GM15510 (cell line): Measurements from ENCODE around the gene FGD6.

ENCODE experiments used
- POLR2A ChIP-seq: IDR thresholded peaks from 3 replicates; pipeline ENCODE4 v1.6.1; 2011; ENCODE audit warnings: borderline replicate concordance; ENCODE audit not compliant: insufficient read length; ENCODE audit errors: extremely low read depth

The FGD6 gene

DNA sequence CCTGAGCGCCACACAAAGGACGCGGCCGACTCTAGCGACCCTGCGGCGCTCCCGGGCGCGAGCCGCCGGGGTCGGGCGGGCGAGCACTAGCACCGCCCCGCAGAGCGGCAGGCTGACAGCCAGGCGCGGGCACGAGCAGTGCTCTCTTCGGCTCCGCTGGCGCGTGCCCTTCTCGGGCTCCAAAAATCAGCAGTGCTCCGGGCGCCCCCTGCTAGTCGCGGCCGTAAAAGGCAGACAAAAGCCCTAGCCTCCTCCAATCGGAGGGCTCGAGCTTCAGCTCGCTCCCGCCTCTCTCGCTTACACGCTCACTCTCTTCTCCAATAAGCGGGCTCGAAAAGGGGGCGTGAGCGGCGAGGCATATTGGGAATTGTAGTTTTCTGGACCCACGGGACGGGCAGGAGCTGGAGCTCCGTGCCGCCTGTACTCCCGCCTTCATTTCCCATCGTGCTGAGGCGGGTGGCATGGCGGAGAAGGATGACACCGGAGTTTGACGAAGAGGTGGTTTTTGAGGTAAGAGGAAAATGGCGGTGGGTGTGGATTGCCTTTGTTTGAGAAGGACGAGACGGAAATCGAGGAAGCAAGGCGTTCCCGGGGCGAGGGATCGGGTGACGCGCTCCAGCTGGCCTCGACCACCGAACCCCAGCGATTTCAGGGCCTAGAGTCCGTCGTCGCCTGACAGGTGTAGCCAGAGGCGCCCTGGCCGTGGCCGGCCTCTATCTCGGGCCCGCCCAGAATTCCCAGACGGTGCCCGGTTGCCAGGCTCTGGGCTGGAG is at the start of gene FGD6, which contains the start of gene VEZT:
FGD6 (minus strand) TSS at position 91 of the 773 bp plus-strand sequence. CDS start 227 bp downstream, outside the sequence.
VEZT (plus strand) TSS at position 431 of the 773 bp plus-strand sequence; CDS start at position 475, 44 bp downstream.
- peak; percentile 58 for TF ChIP-seq POLR2A

DNA sequence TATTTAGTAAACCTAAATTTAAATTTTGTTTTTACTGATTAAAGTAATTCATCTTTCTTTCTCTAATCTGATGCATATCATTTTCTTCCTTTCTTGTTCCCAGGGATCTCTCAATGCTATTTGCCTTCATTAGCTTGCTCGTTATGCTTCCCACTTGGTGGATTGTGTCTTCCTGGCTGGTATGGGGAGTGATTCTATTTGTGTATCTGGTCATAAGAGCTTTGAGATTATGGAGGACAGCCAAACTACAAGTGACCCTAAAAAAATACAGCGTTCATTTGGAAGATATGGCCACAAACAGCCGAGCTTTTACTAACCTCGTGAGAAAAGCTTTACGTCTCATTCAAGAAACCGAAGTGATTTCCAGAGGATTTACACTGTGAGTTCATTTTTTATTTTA is 49.0 kb upstream of the FGD6 start:
- TF ChIP-seq POLR2A: no peak

DNA sequence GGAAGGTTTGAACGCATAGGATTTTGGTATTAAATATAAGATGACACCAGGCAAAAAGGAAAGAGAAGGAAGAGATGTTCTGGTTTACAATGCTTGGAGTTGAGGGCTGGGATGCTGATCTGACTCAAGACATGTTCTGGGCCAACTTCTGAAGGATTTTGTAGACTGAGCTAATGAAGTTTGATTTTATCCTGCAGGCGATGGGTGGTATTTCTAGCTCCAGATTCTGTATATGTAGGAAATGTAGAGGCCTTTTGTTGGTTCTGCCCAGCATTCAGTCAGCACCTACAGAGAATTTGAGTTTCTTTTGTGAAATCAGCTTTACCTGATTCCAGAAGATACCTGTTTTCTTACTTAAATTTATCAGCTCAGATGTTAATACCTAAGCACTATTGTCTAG is 48.5 kb upstream of the FGD6 start:
- TF ChIP-seq POLR2A: no peak

DNA sequence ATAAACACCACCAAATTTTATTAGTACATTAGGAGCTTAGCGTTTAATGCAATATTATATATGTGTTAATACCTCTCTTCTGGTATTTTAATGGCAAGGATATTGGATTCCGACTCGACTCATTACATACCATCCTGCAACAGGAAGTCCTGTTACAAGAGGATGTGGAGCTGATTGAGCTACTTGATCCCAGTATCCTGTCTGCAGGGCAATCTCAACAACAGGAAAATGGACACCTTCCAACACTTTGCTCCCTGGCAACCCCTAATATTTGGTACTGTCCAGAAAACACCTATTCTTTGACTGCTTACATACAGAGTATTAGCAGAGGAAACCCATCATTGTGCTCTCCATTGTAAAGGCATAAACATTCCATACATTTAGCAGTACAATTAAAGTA is 45.5 kb upstream of the FGD6 start:
- TF ChIP-seq POLR2A: no peak

DNA sequence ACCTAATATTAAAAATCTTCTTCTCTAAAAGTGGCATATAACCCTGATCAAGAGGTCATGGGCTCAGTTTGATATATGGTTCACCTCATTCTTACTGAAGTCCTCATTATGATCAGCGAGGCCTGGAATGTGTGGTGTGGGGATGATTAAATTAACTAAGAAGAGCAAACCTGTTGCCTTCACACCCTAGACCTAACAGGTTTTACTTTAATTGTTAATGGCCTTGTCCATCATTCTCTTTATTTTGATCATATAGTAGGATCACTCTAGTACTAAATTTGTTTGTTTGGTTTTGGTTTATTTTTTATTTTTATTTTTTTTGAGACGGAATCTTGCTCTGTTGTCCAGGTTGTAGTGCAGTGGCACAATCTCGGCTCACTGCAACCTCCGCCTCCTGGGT is 43.8 kb upstream of the FGD6 start:
- TF ChIP-seq POLR2A: no peak

DNA sequence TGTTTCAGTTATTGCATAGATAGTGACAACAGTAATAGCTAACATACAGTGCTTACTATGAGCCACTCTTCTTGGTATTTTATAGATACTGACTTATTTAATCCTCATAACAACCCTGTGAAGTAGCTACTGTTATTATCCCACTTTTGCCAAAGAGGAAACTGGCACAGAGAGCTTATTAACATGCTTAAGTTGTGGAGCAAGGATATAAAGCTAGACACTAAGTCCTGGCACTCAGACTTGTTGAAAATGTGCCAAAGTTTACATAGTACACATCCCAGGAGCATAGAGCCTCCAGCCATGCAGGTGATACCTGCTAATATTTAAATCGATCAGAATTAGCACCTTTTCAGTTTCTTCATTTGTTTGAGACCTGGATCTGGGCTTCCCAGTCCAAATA is 42.1 kb upstream of the FGD6 start:
- no peak for TF ChIP-seq POLR2A

DNA sequence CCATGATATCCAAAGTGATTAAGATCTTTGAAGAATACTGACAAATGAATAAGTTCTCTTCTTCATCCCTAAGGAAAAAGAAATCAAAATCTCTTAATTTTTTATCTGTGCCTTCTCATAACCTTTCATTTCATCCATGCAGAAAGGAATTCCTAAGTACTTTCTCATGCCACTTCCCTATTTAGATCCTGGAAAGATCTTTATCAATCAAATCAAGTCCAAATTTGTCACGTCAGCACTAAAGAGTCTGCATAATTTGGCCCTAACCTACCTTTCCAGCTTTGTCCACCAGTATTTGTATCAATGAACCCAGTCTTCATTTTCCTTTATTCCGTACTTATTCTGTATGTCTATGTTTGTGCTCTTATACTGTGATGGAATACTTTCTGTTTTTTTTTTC is 41.5 kb upstream of the FGD6 start:
- TF ChIP-seq POLR2A: no peak

DNA sequence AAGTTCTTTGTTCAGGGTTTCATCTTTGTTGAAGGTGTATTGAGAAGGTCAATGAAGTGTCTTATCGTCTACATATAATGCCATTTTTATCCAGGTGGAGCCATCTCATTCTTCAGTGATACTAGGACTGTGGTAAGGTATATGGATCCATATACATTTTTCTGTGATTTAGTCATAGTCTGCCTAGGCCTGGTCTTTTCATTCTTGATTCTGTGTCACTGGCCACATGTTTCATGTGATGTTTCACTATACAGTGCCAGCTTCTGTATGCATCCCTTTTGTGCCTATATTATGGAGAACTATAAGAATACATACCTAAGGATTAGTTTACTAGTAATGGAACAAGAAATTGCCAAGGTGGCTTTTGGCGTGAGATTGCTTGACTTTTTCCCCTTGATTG is 40.9 kb upstream of the FGD6 start:
- TF ChIP-seq POLR2A: no peak

DNA sequence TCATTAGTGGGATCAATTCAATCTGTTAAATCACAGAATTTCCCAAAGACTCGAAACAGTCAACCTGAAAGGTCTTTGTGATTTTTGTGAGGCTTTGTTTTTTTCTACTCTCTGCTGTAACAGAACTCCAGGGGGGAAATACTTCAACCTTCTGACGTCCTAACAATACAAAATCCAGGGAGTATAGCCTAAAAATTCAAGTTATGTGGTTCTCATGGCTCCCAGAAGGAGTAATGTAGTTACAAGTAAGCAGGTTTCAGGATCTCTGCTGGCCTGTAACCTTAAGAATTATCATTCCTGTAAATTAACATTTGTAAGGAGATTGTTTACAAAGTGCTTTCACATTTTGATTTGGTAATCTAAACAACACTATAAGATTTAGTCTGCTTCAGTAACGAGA is 40.3 kb upstream of the FGD6 start:
- no peak for TF ChIP-seq POLR2A

DNA sequence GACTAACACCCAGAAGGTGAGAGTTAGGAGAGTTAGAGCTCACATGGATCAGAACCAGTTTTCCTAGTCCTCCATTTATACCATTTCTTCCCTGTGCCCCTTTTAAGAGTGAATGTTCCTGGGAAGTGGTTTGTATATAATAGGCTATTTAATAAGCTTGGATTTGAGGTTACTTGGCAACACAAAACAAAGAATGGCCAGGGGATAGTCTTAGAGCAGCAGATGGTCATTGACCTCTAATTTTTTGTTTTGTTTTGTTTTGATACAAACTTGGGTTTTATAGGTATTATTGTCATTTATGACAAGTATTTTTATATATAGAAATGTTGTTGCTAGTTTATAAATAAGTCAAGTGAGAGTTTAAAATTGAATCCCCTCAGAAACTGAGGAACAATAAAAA is 36.1 kb upstream of the FGD6 start:
- TF ChIP-seq POLR2A: no peak

DNA sequence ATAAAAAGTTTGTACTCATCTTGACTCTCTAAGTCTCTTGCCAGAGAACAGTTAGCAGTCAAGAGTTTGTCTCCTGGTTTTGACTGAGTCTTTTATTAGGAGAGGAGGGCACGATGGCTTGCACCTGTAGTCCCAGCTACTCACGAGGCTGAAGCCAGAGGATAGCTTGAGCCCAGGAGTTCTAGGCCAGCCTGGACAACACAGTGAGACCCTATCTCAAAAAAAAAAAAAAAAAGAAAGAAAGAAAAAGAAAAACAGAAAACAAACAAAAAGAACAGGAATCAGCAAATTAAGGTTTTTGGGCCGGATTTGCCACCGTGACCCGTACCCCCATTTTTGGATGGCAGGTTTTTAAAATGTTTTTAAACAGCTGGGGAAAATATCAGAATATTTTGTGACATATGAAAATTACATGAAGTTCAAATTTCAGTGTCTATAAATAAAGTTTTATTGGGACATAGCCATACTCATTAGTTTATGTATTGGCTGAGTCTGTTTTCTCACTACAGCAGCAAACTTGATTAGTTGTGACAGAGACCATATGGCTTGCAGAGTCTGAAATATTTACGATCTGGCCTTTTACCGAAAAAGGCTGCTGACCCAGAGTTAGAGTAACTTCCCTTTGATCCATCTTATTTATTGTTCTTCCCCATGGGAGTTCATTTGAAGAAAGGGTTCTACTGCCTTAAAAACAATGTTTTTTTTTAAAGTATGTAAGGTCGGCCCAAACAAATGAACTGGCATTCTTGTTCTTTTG is 31.5 kb upstream of the FGD6 start:
- TF ChIP-seq POLR2A: no peak

DNA sequence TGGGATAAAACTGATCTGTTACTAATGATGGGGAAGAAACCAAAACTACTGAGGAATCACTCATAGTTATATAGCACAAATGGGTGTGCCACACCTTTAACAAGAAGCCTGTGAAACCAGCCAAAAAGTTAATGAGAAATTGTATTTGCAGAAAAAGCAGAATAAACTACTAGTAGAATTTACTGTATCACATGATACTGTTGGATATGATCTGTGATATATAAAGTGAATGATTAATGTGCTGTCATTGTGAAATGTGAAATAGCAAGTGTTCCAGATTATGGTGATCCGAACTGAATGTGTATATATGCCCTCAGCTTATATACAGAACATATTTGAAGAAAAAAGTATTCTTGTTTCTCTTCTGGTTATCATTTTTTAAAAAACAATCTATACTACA is 30.8 kb upstream of the FGD6 start:
- TF ChIP-seq POLR2A: no peak

DNA sequence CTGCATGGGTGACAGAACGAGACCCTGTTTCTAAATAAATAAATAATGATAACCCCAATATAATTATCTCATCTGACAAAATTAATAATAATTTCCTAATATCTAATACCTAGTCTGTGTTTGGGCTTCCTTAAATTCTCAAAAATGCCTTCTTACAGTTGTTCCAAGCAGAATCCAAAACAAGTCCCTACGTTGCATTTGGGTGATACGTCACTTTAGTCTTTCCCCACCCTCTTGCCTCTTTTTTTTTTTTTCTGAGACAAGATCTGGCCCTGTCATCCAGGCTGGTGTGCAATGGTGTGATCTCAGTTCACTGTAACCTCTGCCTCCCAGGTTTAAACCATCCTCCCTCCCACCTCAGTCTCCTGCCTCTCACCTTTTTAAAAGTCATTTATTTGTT is 27.1 kb upstream of the FGD6 start:
- TF ChIP-seq POLR2A: no peak

DNA sequence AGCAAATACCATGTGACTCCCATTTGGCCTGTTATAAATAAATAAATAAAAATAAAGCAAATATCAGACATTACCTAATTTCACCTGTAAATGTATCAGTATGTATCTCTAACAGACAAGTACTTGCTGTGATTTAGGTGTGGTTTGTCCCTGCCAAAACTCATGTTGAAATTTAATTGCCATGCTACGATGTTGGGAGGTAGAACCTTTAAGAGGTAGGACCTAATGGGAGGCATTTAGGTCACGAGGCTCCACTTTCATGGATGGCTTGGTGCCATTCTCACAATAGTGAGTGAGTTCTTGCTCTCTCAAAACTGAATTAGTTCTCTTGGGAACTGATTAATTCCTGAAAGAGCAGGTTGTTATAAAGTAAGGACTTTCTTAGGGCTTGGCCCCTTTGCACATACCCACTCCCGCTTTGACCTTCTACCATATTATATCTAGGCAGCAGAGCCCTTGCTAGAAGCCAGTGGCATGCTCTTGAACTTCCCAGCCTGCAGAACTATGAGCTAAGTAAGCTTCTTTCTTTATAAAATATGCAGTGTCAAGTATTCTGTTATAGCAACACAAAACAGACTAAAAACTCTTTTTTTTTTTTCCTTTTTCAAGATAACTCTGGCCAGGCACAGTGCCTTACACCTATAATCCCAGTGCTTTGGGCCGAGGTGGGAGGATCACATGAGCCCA is 26.4 kb upstream of the FGD6 start:
- no peak for TF ChIP-seq POLR2A

DNA sequence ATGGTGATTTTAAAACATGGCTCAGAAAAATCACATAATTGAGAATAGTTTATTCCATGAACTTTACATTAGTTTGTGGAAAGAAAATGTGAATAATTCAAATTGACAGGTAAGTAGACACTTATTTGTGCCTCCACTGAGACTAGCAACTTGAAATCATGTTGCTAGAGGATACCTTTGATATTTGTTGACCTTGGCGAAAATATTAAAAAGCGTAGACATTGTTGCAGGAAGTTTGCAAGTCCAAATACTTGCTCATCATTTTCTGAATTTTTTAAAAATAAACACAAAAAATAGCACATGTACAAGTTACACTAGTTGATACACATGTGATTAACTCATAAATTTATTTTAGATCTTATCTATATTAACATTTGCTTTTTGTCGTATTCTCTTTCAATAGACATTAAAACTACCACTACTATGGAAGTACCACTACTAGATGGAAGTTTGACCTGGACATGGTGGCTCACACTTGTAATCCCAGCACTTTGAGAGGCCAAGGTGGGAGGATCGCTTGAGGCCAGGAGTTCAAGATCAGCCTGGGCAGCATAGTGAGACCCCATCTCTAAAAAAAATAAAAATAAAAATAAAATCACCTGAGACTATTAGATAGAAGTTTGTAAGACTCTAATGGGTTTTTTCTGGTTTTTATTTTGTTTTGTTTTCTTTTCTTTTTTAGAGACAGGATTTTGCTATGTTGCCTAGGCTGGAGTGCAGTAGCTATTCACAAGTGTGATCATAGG is 24.7 kb upstream of the FGD6 start:
- TF ChIP-seq POLR2A: no peak

DNA sequence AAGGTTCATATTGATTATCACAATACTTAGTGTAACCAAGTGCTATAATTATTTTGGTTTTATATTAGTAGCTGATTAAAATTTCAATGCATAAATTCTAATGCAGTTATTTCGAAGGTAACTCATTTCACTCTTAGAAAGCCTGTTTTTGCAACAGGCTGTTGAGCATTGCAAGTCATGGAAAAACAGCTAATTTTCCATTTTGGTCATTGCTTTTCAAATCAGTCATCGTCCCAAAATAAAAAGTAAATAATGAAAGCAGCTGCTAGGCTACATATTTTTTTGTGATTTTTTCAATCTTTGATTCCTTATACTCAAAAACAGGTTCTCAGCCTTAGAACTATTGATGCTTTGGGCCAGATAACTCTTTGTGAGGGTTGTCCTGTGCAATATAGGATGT is 23.3 kb upstream of the FGD6 start:
- no peak for TF ChIP-seq POLR2A

DNA sequence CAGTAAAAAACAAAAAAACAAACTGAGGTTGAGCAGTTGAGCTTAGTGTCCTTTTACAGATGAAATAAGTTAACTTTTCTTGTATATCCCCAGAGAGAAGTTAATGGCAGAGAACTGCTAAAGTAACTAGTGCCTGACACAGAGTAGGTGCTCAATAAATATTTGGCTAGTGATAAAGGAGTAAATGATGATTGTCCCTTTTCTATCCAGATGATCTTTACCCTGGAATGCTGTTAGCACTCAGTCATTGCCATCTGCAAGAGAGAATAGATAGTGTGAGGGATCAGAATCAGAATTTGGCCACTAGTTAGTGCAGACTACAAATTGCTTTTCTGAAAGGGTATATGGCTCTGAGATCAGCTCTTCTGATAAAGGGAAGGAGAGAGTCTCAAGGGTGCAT is 21.9 kb upstream of the FGD6 start:
- no peak for TF ChIP-seq POLR2A
